ENCODE results near the gene DUS1L.
"Not testable (repeated sequence)": the region's sequence is repeated elsewhere in the genome, so short reads cannot be mapped to it uniquely, and the experiment has no call there.

DUS1L gene

DNA sequence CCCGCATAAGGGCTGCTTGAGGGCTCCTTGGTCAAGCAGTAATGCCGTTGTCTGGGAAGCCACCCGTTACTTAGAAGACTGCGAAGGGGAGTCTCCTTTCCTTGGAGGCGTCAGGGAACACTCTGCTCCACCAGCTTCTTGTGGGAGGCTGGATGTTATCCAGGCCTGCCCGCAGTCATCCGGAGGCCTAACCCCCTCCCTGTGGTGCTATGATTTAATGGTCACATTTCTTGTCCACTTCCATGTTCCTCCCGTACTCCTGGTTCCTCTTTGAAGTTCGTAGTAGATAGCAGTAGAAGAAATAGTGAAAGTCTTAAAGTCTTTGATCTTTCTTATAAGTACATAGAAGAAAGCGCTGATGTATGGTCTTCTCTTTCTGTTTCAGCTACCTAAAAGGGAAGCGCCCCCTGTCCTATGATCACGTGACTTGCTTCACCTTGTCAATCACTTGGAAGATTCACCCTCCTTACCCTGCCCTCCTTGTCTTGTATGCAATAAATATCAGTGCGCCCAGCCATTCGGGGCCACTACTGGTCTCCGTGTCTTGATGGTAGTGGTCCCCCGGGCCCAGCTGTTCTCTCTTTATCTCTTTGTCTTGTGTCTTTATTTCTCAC lies 26.7 kb downstream of the DUS1L start:
- DNase-seq: not testable (repeated sequence)

DNA sequence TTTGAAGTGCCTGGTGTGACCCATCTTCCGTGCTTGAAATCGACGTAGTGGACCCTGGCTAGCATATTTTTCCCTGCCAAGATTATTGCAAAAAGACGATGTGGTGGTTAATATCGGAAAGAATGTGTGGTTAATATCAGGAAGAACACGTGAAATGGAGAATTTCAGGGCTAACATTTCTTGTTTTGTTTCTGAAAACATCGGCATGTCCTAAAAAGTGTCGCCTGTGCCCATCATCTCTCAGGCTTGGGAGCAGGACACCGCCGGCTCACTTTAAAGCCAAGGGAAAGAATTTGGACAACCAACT lies 27.8 kb downstream of the DUS1L start:
- DNase-seq: no peak

GRCh38 chr17:82037092-82037888 lies 28.3 kb downstream of the DUS1L start, which contains the start of gene DCXR:
DCXR (minus strand) TSS chr17:82037697; CDS start chr17:82037682, 15 bp downstream.
- peak; percentile 97 for DNase-seq

DNA sequence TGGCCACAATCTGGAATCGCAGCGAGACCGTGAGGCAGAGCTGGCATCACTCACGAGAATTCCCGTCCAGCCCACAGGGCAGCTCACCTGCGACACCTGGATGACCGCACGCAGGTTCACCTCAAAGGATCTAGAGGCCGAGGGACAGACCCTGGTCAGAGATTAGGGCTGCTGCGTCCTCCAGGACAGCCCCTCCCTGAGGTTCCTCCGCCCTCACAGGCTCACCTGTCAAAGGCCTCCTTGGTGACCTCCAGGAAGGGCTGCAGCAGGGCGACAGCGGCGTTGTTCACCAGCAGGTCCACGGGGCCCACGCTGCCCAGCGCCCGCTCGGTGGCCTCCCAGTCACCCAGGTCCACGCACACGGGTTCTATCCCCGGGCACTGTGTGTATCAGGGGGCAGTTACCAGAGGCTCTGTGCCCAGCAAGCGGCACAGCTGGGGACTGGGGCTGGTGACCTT lies 28.9 kb downstream of the DUS1L start:
- DNase-seq: no peak

- no peak for DNase-seq
These were observed 29.5 kb downstream of the DUS1L start for GRCh38 chr17:82035956-82036633.

- no peak for DNase-seq
These were observed 30.1 kb downstream of the DUS1L start for GRCh38 chr17:82035488-82035887.

DNA sequence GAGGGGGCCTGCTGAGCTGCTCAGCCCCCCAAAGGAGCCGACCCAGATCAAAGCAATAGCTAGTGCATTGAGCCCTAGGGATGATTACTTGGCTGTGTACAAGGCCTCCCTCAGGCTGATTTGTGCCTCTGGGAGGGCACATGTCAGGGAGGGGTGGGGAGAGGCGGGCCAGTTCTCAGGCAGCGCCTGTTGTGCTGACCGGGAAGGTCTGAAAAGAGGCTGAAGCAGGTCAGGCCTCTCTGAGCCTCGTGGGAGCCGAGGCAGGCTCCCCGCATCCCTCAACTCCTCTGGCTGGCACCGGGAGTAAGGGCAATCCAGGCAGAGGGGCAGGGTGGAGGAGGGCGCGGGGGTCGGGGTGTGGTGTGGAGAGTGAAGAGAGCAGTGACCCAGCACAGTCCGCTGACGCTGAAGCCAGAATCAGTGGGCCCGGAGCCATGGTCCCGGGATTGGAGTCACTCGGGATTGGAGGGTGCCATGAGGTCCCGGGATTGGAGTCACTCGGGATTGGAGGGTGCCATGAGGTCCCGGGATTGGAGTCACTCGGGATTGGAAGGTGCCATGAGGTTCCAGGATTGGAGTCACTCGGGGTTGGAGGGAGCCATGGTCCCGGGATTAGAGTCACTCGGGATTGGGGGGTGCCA lies 31.1 kb downstream of the DUS1L start:
- no peak for DNase-seq

- no peak for DNase-seq
These were observed 32.1 kb downstream of the DUS1L start for GRCh38 chr17:82033359-82034085.

DNA sequence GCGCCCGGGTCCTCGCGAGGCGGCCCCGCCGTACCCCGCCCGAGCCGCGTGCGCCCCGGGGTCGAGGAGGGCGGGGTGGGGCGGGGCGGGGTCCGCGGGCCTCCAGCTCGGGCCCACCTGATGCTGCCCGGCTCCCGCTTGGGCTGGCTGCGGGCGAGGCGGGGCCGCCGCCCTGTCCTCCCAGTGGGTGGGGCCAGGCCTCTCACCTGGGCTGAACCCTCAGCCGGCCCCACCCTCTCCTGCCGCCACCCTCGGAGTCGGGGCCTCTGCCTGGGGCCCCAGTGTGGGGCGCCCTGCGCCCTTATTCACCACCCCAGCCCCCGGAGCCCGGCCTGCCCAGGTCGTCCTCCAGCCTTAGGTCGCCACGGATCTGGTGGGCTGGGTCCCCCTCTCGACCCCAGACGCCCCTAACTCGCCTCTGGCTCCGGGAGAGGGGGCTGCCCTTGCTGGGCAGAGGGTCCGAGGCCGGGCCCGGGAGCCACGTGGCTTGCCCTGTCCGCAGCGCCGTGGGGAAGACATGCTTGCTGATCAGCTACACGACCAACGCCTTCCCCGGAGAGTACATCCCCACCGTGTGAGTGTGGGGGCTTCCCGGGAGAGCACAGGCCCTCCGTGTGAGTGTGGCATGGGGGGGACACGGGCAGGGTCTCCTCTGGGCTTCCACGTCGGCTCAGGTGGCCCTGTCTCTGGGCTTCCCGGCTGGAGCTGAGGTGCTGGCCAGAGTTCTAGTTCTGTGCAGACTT lies 33.5 kb downstream of the DUS1L start:
- peak; percentile 64 for DNase-seq

GRCh38 chr17:82031303-82031884 lies 34.2 kb downstream of the DUS1L start, which contains the start of gene RAC3:
RAC3 (plus strand) TSS chr17:82031678; CDS start chr17:82031762, 84 bp downstream.
- no peak for DNase-seq

DNA sequence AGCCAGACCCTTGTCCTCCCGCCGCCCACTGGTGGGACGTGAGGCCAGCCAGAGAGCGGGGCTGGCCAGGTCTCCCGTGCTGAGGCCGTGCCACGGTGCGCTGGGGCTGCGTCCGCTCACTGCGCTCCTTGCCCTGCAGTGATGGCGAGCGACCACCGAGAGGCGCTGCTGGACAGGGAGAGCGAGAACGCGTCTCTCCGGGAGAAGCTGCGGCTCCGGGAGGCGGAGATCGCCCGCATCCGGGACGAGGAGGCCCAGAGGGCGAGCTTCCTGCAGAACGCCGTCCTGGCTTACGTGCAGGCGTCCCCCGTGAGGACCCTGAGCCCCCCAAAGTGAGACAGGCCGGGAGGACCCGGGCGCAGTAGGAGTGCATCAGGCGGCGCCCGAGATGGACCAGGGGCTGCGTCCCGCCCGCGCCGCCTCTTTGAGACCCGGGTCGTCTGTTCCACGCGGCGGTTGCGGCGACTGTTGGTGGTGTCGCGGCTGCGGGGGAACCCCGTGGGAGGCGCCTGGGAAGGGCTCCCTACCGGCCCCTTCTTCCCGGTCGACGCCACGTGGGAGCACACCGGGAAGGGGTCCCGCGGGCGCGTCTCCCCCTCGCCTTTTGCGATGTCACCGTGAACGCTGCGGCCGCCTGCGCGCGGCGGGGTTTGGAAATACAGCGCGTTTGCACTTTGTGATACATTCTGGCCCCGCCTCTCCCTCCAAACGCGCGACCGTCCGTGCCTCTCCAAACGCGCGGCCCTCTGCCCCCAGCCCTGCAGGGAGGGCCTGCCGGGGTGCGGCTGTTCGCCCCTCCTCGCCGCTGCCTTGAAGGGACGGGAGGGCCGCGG lies 34.9 kb downstream of the DUS1L start:
- DNase-seq: peak; percentile 88

- DNase-seq: no peak
These were observed 35.6 kb downstream of the DUS1L start for GRCh38 chr17:82029990-82030469.

DNA sequence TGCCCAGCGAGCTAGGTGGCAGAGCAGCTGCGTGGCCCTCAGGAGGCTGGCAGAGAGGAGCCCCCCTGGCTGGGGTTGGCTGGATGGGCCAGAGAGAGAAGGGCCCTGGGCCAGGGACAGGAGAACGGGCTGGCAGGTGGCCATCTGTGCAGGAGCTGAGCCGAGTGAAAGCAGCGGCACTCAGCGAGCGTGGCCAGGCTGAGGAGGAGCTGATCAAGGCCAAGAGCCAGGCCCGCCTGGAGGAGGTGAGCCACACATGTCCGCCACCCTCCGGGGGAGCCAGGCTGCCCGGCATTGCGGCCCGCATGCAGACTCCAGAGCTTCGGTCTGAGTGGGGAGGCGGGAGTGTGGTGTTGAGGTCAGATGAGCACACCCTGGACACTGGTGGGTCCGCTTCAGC lies 36.2 kb downstream of the DUS1L start:
- DNase-seq: no peak

DNA sequence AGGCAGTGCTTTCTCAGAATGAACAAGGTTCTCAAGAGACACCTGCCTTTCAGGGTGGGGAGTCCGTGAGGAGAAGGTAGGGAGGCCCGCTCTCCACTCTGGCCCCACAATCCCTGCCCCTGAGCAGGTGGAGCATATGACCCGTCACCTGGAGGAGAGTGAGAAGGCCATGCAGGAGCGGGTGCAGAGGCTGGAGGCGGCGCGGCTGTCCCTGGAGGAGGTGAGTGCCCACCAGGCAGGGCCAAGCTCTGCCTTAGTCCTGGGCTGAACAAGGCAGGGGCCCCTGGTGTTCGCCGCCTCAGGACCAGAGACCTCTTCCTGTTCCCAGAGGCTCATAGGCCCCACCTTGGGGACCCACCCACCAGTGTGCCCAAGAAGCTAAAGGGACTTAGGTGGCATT lies 36.6 kb downstream of the DUS1L start:
- no peak for DNase-seq

DNA sequence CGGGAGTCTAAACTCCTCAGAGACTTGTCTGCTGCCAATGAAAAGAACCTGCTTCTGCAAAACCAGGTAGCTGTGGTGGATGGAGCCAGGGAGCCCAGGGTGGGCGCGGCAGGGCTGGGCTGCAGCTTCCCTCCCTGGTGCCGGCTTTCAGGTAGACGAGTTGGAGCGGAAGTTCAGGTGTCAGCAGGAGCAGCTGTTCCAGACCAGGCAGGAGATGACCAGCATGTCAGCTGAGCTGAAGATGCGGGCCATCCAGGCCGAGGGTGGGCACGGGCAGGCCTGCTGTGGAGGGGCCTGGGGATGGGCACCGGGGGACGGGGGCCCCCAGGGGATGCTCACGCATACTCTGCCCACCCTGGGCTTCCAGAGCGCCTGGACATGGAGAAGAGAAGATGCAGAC lies 37.4 kb downstream of the DUS1L start:
- DNase-seq: no peak

GRCh38 chr17:82025401-82026107 lies 40.0 kb downstream of the DUS1L start:
- DNase-seq: no peak

DNA sequence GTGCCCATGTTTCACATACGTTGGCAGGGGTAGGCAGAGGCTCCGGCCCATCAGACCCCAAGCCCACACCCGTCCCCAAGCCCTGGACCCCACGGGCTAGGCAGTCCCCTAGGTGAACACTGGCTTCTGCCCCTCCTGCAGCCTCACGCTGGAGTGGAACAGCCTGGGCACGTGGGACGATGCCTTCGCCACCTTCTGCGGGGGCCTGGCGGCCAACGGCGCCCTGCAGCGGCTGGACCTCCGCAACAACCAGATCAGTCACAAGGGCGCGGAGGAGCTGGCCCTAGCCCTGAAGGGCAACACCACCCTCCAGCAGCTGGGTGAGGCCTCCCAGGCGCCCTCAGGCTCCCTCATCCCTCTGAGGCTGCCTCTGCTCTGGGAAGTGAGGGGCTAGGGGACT lies 40.7 kb downstream of the DUS1L start:
- DNase-seq: no peak

DNA sequence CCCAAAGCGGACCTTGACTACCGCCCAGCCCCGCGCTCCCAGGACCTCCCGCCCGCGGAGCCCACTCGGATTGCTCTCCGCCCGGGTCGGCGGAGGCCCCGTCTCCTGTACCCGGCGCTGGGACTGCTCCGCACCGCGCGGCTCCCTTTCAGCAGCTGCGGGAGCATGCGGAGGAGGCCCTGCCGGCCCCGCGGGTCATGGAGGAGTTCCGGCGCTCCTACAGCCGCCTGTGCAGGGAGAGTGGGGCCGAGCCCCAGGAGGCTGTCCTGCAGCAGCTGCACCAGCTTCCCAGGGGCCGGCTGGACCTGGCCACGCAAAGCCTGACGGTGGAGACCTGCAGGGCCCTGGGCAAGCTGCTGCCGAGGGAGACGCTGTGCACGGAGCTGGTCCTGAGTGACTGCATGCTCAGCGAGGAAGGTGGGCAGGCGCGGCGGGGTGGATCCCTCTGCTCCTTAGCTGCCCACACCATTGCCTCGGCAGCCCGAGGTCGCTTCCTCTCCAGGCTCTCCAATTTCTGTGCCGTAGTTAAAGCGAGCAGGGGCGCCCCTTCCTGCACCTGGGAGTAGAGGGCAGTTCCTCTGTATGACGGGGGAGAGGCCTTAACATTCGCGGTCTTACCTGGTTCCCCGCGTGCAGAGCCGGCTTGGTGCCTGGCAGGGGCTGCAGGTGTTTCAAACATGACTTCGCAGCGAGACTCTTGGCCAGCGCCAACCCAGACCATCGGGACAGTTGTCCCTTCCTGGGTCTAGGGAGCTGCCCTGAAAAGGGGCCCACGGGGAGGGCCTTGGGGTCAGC lies 42.0 kb downstream of the DUS1L start:
- peak; percentile 45 for DNase-seq

GRCh38 chr17:82022981-82023446 lies 42.6 kb downstream of the DUS1L start, which contains the start of gene LRRC45:
LRRC45 (plus strand) TSS chr17:82023305; CDS start chr17:82023644, 339 bp downstream.
- peak; percentile 100 for DNase-seq
